EL (cell line): Measurements from ENCODE around the gene TICAM2.

ENCODE experiments used
- DNase-seq: peaks from one replicate; pipeline ENCODE4 v3.0.0-alpha.2; 2016

Gene TICAM2

GRCh38 chr5:115530426-115530825, 71.9 kb downstream of the TICAM2 start:
- DNase-seq, result no peak
